ENCODE results near the gene TMEM175.

- TF ChIP-seq CTCF (IDR thresholded peaks at IDR 0.05) (no peak), POLR2A (IDR thresholded peaks at IDR 0.05) (no peak)
Observed at GRCh38 chr4:1004557-1005485, 72.6 kb downstream of the TMEM175 start.
